Suprapubic skin (tissue), 3 donors: Measurements from ENCODE around the gene OR56A3.

Source experiments
- POLR2A ChIP-seq, 2 donors: fragments of 450-650 bp; IDR thresholded peaks; one replicate each; pipeline ENCODE4 v1.6.1; 2017; ENCODE audit warnings: antibody characterized with exemption in 2 of 2, mild to moderate bottlenecking in 2 of 2, moderate library complexity in 2 of 2
- TF ChIP-seq, protein P1 (sequence below), 2 donors: fragments of 200-600 bp in 1 of 2; fragments of 450-650 bp in 1 of 2; sonication (generic) in 1 of 2; IDR thresholded peaks; one replicate each; pipeline ENCODE4 v1.5.1; 2016 to 2019; ENCODE audit warnings: antibody characterized with exemption in 2 of 2, mild to moderate bottlenecking in 1 of 2, moderate library complexity in 1 of 2

DNA sequence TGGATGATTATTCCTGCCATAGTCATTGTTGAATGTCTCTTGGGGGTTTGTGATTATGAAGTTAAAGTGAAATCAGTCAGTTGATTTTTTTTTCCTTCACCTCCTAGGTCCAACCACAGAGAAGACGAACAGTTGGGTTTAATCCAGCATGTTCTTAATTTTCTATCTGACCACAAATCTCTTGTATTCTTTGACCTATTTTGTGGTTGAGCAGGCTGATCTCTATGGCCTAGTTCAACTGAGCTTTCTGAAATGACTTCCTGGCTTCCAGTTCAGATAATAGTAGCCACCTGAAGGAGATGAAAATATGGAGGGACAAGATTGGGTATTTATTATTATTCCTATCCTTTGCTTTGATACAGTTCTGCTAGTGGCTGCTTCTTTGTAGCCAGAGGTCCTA, 31.5 kb downstream of the OR56A3 start:
- TF ChIP-seq, protein P1, sequence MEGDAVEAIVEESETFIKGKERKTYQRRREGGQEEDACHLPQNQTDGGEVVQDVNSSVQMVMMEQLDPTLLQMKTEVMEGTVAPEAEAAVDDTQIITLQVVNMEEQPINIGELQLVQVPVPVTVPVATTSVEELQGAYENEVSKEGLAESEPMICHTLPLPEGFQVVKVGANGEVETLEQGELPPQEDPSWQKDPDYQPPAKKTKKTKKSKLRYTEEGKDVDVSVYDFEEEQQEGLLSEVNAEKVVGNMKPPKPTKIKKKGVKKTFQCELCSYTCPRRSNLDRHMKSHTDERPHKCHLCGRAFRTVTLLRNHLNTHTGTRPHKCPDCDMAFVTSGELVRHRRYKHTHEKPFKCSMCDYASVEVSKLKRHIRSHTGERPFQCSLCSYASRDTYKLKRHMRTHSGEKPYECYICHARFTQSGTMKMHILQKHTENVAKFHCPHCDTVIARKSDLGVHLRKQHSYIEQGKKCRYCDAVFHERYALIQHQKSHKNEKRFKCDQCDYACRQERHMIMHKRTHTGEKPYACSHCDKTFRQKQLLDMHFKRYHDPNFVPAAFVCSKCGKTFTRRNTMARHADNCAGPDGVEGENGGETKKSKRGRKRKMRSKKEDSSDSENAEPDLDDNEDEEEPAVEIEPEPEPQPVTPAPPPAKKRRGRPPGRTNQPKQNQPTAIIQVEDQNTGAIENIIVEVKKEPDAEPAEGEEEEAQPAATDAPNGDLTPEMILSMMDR (IDR thresholded peaks at IDR 0.05) = no peak
- TF ChIP-seq POLR2A (IDR thresholded peaks at IDR 0.05) = no peak
